GM10847 (cell line): ENCODE results near the gene EDRF1.

Experiments used
- POLR2A ChIP-seq: IDR thresholded peaks from 2 replicates; pipeline ENCODE4 v1.6.1; 2011; ENCODE audit not compliant: insufficient read length; ENCODE audit errors: extremely low read depth

EDRF1 gene

DNA sequence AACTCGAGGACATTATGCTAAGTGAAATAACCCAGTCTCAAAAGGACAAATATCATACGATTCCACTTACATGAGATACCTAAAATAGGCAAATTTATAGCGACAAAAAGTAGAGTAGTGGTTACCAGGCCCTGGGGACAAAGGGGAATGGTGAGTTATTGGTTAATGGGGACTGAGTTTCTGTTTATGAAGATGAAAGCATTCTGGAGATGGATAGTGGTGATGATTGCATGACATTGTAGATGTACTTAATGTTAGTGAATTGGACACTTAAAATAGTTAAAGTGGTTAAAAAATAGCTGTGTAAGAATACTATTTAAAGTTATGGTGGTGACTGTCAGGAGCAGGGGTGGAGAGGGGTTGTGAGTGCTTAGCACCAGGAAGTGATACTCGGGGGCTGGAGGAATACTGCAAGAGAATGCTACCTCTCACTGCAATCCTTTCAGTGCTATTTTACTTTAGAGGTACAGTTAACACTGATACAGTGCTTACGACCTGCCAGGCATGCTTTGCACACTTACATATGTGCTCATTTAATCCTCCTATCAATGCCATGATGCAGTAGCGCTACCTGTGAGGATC is 19.9 kb upstream of the EDRF1 start:
- TF ChIP-seq POLR2A: no peak

DNA sequence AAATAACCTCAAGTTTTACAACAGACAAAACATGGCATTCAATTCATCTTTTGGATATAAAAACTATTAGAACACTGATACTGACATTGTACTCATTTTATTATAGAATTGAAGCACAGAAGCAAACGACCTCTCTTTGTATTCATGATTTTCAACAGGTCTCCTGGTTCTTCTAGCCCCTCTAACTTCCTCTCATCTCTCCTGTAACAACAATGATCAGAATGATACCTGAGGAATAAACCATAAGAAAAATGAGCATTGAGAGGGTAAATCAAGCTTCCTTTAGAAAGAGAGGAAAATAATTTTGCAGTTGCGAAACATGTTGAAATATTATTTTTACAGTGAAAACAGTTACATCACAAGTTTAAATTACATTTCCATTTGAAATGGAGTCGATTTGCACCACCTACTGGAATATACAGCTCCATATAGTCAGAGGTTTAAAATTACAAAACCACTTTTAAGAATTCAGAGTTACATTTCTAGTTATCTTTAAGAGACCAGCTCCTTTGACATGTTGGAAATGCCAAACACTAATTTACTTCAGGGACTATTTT is 19.1 kb upstream of the EDRF1 start:
- TF ChIP-seq POLR2A: no peak

DNA sequence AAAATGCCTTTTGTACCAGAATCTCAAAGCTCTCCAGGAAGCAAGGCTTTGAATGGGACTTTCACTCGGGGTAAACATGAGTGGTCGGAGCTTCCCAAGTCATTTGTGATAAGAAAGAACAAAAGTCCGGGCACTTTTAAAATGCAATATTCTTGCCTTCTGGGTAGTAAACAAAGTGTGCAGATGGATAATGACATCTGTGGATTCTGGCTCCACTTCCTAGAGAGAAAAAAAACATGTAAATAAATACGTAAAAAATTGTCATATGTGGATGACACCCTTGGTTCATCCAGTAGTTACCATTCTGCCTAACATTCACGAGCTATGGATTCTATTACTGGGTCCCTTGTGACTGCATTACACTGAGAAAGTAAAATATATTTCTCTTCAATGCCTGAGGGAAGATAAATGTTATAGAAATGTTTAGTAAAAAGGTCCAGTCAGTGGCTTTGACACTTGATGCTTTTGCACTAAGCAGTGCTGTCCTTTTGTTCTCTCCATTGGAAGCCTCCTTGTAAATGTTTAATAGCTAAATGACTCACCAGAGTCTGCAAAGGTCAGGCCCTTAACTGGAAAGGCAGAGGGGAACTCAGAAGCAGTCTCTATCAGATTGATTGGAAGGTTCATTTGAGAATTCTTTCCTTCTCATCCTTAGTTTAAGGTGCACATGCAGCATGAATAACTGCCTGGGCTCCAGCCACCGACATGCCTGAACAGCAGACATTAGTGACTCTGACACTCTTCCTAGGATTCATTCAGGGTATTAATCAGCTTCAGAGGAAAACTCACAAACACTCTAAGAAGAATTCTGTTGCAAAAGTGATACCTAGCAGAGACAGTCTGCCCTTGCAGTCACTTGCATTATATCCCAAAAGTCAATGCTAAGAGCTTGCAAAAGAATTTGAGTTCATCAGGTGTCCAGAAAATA is 11.7 kb upstream of the EDRF1 start:
- TF ChIP-seq POLR2A: no peak

DNA sequence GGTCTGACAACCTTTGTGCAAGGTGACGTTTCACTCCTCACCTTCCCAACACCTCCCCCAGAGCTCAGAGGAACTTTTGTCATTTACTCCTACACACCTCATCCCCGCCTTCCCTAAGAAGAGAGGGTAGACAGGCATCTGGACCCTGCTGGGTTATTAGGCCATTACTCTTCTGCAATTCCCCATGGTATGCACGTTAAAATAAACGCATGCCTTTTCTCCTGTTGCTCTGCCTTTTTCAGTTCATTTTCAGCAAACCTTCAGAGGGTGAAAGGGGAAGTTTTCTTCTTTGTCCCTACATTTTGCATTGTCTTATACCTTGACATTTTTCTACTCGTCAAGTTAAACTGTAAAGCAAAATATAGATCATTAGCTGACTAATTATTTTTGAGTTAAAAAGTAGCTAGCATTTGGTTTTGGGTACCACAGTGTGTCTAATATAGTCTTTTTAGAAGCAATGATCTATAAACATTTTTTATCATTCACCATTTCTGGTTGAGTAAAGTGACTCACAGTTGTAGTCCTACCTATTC is 10.5 kb upstream of the EDRF1 start:
- no peak for TF ChIP-seq POLR2A

DNA sequence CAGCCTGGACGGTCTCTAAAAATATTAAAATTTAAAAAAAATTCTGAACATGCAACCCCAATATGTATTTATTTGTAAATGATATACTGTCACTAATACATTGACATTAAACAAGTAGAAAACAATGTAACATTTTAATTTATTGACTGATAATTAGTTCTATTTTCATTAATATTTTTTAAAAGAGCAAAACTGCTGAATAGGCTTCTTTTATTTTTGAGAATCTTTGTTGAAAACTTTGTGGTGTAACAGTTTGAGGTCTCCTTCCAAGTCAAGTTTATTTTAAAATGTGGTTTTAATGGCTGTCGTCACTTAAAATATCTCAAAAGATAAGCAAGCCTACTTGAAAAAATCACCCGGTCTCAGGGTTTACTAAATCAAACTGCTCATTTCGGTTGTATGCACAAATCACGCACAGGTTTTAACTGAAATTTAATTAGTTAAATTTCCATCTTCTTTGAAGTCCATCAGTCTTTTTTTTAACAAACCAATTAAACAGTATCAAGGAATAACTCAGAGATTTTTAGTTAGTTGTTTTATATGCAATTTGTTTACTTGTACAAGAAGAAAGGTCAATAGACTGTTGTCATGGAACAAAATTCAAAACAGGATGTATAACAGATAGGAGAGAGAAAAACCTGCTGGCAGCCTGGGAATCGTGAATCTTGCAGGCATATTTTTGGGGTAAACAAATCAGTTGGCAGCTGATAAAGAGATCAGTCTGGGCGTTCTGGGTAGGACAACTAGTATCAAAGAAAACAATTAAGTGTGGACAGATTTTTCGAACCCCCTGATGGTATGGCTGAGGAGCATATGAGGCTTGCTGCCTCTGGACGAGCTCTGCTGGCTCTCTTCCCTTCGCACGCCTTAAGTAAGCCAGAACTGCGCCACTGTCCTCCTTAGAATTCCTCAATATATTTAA is 9.7 kb upstream of the EDRF1 start:
- TF ChIP-seq POLR2A: no peak

DNA sequence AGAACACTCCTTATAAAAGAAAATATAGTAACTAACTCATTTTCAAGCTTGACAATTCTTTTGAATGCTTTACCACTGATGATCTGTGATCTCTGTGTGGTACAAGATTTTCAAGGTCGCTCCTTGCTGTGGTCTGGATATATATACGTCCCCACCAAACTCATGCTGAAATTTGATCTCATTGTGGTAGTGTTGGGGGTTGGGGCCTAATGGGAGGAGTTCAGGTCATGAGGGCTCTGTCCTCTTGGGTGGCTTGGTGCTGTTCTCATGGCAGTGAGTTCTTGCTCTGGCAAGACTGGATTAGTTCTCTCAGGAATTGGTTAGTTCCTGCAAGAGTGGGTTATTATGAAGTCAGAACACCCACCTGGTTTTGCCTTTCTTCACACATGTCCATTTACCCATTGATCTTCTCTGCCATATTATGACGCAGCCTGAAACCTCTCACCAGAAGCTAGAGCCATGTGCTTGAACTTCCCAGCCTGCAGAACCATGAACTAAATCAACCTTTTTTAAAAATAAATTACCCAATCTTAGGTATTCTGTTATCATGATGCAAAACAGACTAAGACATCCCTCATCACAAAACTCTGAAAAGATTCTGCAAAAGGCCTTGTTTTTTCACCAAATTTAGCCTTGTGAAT is 8.3 kb upstream of the EDRF1 start:
- TF ChIP-seq POLR2A: no peak

DNA sequence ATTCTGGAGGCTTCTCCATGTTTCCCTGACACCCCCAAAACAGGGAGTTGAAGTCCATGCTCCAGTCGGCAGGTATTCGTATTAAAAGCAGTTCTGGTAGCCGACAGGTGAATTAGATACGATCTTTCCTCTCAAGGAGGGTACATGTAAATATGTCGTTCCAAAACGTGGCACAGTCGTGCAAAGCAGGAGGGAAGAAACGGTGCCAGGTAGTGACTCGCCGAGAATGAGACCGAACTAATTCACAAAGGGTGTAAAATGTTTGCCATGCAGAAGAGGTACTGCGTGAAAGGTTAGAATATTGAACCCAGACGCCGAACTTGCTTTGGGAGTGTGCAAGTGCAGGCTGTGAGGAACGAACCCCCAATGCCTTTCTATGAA is 483 bp downstream of the EDRF1 start:
- TF ChIP-seq POLR2A: no peak

DNA sequence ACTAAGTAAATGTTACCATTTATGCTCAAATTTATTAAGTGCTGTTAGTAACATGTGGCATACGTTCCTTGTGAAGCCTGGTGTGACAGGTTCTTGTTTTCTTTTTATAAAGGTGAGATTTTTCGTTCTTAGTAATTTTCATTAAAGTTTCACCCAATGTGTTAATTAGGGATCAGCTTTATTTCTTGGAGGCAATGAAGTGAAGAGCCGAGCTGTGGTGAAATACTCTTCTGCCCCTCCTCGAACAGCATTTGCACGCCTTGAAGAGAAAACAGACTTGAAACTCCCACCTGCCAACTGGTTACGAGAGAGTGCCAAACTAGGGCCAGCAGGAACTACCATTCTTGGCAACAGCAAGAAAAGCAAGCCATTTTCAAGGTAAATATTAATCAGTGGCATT is 1.5 kb downstream of the EDRF1 start:
- no peak for TF ChIP-seq POLR2A

DNA sequence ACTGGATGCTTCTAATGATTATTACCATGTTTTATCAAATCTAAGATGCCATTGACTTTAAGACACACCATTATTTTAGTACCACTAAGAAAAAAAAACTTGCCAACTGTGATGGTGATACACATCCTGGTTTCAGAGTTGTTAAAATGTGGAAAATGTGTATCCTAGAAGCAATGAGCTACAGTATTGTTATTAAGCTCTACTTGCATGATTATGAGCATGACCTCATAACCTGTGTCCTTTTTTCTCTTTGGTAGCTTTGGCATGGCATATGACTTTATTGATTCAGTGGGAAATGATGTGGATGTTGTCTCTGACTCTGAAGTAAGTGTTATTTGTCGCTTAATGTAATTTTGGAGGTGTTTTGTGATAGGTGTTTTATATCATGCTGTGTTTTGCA is 3.3 kb downstream of the EDRF1 start:
- no peak for TF ChIP-seq POLR2A

DNA sequence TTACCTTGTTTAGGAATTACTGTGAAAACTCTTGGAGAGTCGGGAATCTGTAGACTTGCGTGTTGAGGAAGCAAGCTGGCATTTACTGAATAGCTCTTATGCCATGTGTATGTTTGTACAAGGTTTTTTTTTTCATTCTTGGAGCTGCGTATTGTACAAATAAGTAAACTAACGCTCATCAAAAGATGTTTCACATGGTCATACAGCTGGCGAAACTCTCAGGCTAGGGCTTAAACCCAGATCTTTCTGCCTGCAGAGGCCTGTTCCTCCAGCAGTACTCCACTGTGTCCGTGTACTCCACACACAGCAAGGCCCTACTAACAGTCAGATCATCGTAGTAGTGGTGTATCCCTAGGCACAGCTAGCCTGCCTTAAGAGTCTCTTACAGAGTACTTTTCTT is 7.4 kb downstream of the EDRF1 start:
- no peak for TF ChIP-seq POLR2A

DNA sequence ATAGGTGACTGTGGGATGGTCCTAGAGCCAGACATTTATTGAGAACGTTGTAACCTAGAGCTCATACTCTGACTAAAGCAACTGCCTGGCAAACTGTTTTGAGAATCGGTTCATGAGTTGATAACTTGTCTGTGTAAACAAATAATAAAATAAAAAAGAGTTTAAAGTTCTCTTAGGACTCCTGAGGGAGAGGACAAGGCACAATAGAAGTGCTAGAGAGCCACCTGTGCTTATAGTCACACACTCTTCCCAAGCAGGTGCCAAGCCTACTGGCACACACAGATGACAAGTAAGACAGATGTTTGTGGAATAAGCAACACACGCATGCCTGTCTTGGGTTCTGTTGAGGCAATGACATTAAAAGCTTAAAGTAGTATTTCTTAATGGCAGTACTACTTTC is 7.9 kb downstream of the EDRF1 start:
- no peak for TF ChIP-seq POLR2A

DNA sequence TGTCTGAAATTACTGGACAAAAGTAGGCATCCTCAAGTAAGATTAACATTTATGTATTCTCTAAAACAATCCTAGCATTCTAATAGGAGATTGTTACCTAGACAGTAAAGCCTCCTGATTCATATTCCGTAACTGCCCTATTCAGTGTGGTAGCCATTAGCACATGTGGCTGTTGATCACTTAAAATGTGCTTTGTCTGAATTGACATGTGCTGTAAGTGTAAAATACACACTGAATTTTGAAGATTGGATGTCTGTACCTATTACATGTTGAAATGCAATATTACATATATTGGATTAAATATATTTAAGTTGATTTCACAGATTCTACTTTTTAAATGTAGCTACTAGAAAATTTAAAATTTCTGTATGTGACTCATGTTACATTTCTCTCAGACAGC is 14.6 kb downstream of the EDRF1 start:
- TF ChIP-seq POLR2A: no peak

DNA sequence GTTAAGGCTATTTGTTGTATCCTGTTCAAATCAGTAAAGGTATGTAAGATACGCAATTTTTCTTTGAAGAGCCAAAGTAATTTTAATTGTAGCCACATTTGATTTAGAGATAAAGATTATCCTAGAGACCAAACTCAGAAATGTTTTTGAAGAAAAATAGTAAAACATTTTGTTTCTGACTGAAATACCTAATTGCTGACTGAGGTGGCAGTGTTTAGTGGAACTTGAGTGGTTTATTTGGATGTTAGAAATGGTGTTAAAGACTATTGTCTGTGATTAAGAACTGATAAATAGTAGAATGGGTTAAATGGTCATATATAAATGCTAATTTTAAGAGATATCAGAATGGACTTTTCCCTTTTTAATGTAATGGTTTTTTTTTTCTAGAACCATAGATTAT is 15.3 kb downstream of the EDRF1 start:
- TF ChIP-seq POLR2A: no peak

DNA sequence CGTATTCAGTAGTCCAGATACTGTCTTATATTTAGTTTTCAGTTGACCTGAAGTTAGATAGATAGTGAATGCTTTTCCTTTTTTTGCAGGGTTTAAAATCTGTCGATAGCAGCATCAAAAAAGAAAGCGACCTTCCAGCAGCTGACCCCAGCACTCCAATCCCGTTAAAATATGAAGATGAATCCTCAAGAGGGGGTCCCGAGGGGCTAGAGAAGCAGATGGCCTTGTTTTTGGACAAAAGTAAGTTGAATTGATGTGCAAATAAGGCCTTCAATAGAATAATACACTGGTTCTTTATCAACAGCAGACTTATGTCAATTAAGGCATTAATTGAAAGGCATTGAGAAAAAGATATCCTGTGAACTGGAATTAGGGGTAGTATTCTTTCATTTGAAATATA is 18.7 kb downstream of the EDRF1 start:
- no peak for TF ChIP-seq POLR2A

DNA sequence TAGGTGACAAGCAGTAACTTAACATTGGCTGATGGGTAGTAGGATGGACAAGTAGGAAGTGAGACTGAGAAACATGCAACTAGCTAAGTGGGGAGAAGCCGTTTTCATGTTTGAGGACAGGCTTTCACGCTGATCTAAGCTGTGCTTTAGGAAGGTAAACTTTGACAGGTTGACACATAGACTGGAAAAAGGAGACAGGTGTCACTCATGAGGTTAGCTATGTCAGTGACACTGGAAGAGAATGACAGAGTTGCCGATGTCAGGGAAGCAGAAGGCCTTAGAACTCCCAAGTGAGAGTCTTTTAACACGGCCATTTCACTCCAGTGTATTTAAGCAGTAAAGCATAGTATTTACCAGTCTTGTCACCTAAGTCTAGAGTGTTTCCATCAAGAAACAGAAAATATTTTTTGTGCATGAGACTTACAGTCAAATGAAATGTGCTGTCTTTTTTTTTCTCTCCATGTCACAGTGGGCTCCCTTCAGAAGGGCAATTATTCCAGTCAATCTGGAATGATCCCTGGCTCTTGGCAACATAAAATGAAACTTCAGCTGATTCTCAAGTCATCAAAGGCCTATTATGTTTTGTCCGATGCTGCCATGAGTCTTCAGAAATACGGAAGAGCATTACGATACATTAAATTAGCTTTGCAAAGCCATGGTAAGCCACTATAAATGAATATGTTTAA is 20.6 kb downstream of the EDRF1 start:
- TF ChIP-seq POLR2A: no peak

DNA sequence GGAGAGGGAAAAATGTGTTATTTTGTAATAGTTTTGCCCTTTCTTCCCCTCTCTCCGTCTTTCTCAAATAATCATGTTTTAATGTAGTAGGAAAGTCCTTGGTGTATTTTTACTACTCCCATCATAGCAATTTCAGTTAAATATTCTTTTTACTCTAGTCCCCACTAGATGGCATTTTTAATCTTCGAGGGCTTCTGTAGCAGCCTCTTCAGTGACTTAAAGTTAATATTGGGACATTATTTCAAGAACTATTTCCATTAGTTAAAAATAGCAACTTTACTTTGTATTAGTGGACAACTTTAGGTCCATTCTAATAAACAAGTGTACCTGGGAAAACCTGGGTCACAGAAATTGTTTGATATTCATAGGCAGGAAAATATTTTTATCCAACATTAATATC is 23.0 kb downstream of the EDRF1 start:
- TF ChIP-seq POLR2A: no peak
